Upper lobe of right lung (tissue), 1 donor: Measurements from ENCODE around the gene KCTD7. TPM values are rescaled to one million over a fixed set of nuclear protein-coding genes. Genes with fewer than 3 reads are reported as not detected.

ENCODE experiments used
- ATAC-seq: fragments of 200-7000 bp; cut with Tn5 transposase; one replicate; pipeline ENCODE4 v1.9.1; 2020; ENCODE audit warnings: mild to moderate bottlenecking, moderate library complexity
- DNase-seq: peaks from one replicate; pipeline ENCODE4 v3.0.0-alpha.2; 2020
- H3K27ac ChIP-seq: fragments of 200-600 bp; one replicate; pipeline ENCODE4 v1.8.0; 2022
- H3K27me3 ChIP-seq: fragments of 200-600 bp; one replicate; pipeline ENCODE4 v1.8.0; 2022; ENCODE audit warnings: mild to moderate bottlenecking
- H3K36me3 ChIP-seq: fragments of 200-600 bp; one replicate; pipeline ENCODE4 v1.8.0; 2022
- H3K4me1 ChIP-seq: fragments of 200-600 bp; one replicate; pipeline ENCODE4 v1.8.0; 2022
- H3K4me3 ChIP-seq: fragments of 200-600 bp; one replicate; pipeline ENCODE4 v1.8.0; 2022; ENCODE audit warnings: mild to moderate bottlenecking
- H3K9me3 ChIP-seq: fragments of 200-600 bp; one replicate; pipeline ENCODE4 v1.8.0; 2022
- CTCF ChIP-seq: fragments of 200-600 bp; IDR thresholded peaks from one replicate; pipeline ENCODE4 v1.8.0; 2022; ENCODE audit warnings: antibody characterized with exemption
- intact Hi-C: fragments of 100-400 bp; cut with DNase I; formaldehyde crosslinking; loops from one replicate; pipeline ENCODE4 v1.11.0; 2022
- total RNA-seq: library from RNA; stranded (reverse); fragmentation: NEBNext Ultra II Directional; extraction: Animal tissue kit (Norgen Biotek cat#: 25700); gene quantifications from one replicate; pipeline ENCODE4 v1.2.1, GENCODE V29; 2021
- donor health status: DM: no; HTN: yes; CAD: no; lungs with severe emphysema.

Gene KCTD7
- total RNA-seq, 1 donor from 2014 or later, result 12.5 TPM

- Histone ChIP-seq H3K36me3 (no peaks in the 10 kb centered on the region), H3K27me3 (no peaks in the 10 kb centered on the region), H3K9me3 (no peaks in the 10 kb centered on the region), H3K4me3 (no peak overlapping the region), H3K4me1 (no peaks in the 10 kb centered on the region), H3K27ac (no peak overlapping the region)
- DNase-seq (no peak), ATAC-seq (no peak)
- no peak for TF ChIP-seq CTCF
- intact Hi-C loops, result no loop called here
These were observed 37.8 kb downstream of the KCTD7 start for GRCh38 chr7:66666313-66666952.

- no peak for TF ChIP-seq CTCF
- Histone ChIP-seq H3K9me3 (no peaks in the 10 kb centered on the region), H3K36me3 (no peaks in the 10 kb centered on the region), H3K4me3 (no peak overlapping the region), H3K27me3 (no peaks in the 10 kb centered on the region), H3K4me1 (no peaks in the 10 kb centered on the region), H3K27ac (no peak overlapping the region)
- DNase-seq (no peak), ATAC-seq (no peak)
- intact Hi-C loops, result no loop called here
These were observed 38.5 kb downstream of the KCTD7 start for GRCh38 chr7:66667023-66667728.

GRCh38 chr7:66668112-66668511, 39.4 kb downstream of the KCTD7 start:
- Histone ChIP-seq H3K4me3 (no peak overlapping the region), H3K4me1 (no peaks in the 10 kb centered on the region), H3K9me3 (no peaks in the 10 kb centered on the region), H3K27me3 (no peaks in the 10 kb centered on the region), H3K36me3 (no peaks in the 10 kb centered on the region), H3K27ac (no peak overlapping the region)
- ATAC-seq, result no peak
- no peak for DNase-seq
- intact Hi-C loops, result no loop called here
- TF ChIP-seq CTCF, result no peak

GRCh38 chr7:66668677-66669076, 40.0 kb downstream of the KCTD7 start:
- Histone ChIP-seq H3K4me1 (no peaks in the 10 kb centered on the region), H3K27me3 (no peaks in the 10 kb centered on the region), H3K9me3 (no peaks in the 10 kb centered on the region), H3K27ac (no peak overlapping the region), H3K4me3 (no peak overlapping the region), H3K36me3 (no peaks in the 10 kb centered on the region)
- DNase-seq (no peak), ATAC-seq (no peak)
- TF ChIP-seq CTCF, result no peak
- intact Hi-C loops, result no loop called here

GRCh38 chr7:66669088-66669487, 40.4 kb downstream of the KCTD7 start:
- Histone ChIP-seq H3K4me3 (no peak overlapping the region), H3K36me3 (no peaks in the 10 kb centered on the region), H3K9me3 (no peaks in the 10 kb centered on the region), H3K27ac (no peak overlapping the region), H3K4me1 (no peaks in the 10 kb centered on the region), H3K27me3 (no peaks in the 10 kb centered on the region)
- no peak for TF ChIP-seq CTCF
- no peak for ATAC-seq
- intact Hi-C loops, result no loop called here
- DNase-seq, result no peak
